ENCODE data around the gene STARD3.

DNA sequence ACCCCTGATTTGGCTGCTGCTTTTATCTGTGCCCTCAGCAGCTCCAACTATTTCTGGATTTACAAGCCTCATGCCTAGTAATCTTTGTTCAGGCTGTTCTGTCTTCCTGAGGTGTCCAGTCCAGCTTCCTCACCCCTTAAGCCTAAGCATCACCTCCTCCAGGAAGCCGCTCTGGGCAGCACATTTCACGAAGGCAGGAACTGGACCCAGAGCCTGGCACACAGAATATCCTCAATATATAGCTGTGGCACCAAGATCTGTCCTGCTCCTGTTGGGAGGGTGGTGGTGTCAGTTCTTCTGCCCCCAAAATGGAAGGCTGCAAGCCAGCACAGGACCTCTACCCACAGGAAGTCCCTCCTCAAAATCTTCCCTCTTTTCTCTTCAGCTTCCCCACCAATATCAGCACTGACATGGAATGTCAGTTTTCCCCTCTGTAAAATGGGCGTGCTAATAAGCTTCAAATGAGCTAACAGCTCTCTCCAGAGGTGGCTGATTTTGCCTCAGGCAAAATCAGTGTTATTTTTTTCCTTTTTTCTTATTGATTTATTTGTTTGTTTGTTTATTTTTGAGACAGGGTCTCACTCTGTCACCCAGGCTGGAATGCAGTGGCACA, 22.3 kb upstream of the STARD3 start:
- no peak for TF ChIP-seq POLR2A (IDR thresholded peaks at IDR 0.05)
- TF ChIP-seq, protein P1, sequence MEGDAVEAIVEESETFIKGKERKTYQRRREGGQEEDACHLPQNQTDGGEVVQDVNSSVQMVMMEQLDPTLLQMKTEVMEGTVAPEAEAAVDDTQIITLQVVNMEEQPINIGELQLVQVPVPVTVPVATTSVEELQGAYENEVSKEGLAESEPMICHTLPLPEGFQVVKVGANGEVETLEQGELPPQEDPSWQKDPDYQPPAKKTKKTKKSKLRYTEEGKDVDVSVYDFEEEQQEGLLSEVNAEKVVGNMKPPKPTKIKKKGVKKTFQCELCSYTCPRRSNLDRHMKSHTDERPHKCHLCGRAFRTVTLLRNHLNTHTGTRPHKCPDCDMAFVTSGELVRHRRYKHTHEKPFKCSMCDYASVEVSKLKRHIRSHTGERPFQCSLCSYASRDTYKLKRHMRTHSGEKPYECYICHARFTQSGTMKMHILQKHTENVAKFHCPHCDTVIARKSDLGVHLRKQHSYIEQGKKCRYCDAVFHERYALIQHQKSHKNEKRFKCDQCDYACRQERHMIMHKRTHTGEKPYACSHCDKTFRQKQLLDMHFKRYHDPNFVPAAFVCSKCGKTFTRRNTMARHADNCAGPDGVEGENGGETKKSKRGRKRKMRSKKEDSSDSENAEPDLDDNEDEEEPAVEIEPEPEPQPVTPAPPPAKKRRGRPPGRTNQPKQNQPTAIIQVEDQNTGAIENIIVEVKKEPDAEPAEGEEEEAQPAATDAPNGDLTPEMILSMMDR (IDR thresholded peaks at IDR 0.05), result no peak
